ENCODE data around the gene ACP7. TPM values are rescaled to one million over a fixed set of nuclear protein-coding genes. Genes with fewer than 3 reads are reported as not detected.
A peak's percentile ranks its signal among the peaks of the same experiment; 100 is the strongest.

ACP7 gene
- polyA plus RNA-seq, 1 of the 3 experiments (the other 2 are of a cell fraction): 0.36 TPM

GRCh38 chr19:39077323-39077722 lies 6.8 kb upstream of the ACP7 start:
- H3K27me3 ChIP-seq (ENCODE audit: insufficient read depth): no peaks in the 10 kb centered on the region
- peaks cover 0 to 18% of the 10 kb centered on the region in 2 experiments; a peak in 1 of 4 replicates for H3K4me1 ChIP-seq (ENCODE audit: control insufficient read depth in 1 of 2, insufficient read depth in 2 of 2, low read depth in 1 of 2, low read length in 1 of 2)
- H3F3A ChIP-seq (replicated peaks; ENCODE audit: insufficient read depth): peaks cover 33% of the 10 kb centered on the region
- POLR2A ChIA-PET: no interaction called here
- no peak overlapping the region for H3K4me3 ChIP-seq (ENCODE audit: low read depth in 2 of 2, low read length in 1 of 2)
- H3K36me3 ChIP-seq (replicated peaks in 1 of 2; ENCODE audit: control insufficient read depth in 1 of 2, insufficient read depth in 2 of 2, low read length in 1 of 2): no peaks in the 10 kb centered on the region
- H3K9me2 ChIP-seq: no peaks in the 10 kb centered on the region
- no peak overlapping the region for H2AFZ ChIP-seq (ENCODE audit: low read depth)
- TF ChIP-seq ZBTB33 (IDR thresholded peaks at IDR 0.05; ENCODE audit: borderline replicate concordance, low read depth): no peak
- H4K20me1 ChIP-seq (ENCODE audit: insufficient read depth): no peaks in the 10 kb centered on the region
- no peak overlapping the region for H3K27ac ChIP-seq (ENCODE audit: low read depth in 2 of 2, low read length in 1 of 2)
- no peak overlapping the region for H3K4me2 ChIP-seq
- no peak overlapping the region for H3K9ac ChIP-seq
- no peak for DNase-seq
- no peaks in the 10 kb centered on the region for H3K9me3 ChIP-seq
- 48% methylated on average over 11 of the region's 11 CpGs for WGBS (ENCODE audit: low lambda C conversion rate)
- CTCF ChIA-PET: interaction anchor here (1.5 kb wide), 1 partner anchor 13 kb away, joined by 3 read pairs; no protein-coding TSS in a partner anchor
- H3K79me2 ChIP-seq (ENCODE audit: insufficient read depth): no peaks in the 10 kb centered on the region

- no peaks in the 10 kb centered on the region for H3K27me3 ChIP-seq (ENCODE audit: insufficient read depth)
- no peaks in the 10 kb centered on the region for H3K36me3 ChIP-seq (replicated peaks in 1 of 2; ENCODE audit: control insufficient read depth in 1 of 2, insufficient read depth in 2 of 2, low read length in 1 of 2)
- H3K79me2 ChIP-seq (ENCODE audit: insufficient read depth): no peaks in the 10 kb centered on the region
- H3K9ac ChIP-seq: peak overlapping the region; percentile 56; the same call in 1 of the 2 replicates
- no peaks in the 10 kb centered on the region for H3K9me2 ChIP-seq
- WGBS (ENCODE audit: low lambda C conversion rate): 8% methylated on average over 7 of the region's 7 CpGs
- POLR2A ChIA-PET: no interaction called here
- no peaks in the 10 kb centered on the region for H3K9me3 ChIP-seq
- peak overlapping the region; percentile 68; the same call in 1 of the 2 replicates for H3K4me2 ChIP-seq
- peak overlapping the region in 1 of 2 experiments; percentile 93; a peak in 2 of 4 replicates for H3K27ac ChIP-seq (ENCODE audit: low read depth in 2 of 2, low read length in 1 of 2)
- no peaks in the 10 kb centered on the region for H4K20me1 ChIP-seq (ENCODE audit: insufficient read depth)
- DNase-seq: no peak
- H2AFZ ChIP-seq (ENCODE audit: low read depth): peak overlapping the region; percentile 35
- CTCF ChIA-PET: interaction anchor here (0.9 to 2.2 kb wide), 5 partner anchors 12 to 116 kb away, joined by 3 to 8 read pairs (median 3); no protein-coding TSS in a partner anchor
- peaks cover 4 to 10% of the 10 kb centered on the region in 2 experiments; a peak in 2 of 4 replicates for H3K4me1 ChIP-seq (ENCODE audit: control insufficient read depth in 1 of 2, insufficient read depth in 2 of 2, low read depth in 1 of 2, low read length in 1 of 2)
- H3F3A ChIP-seq (replicated peaks; ENCODE audit: insufficient read depth): peaks cover 27% of the 10 kb centered on the region
- H3K4me3 ChIP-seq (ENCODE audit: low read depth in 2 of 2, low read length in 1 of 2): peak overlapping the region in 1 of 2 experiments; percentile 18; a peak in 1 of 4 replicates
- TF ChIP-seq NRF1 (IDR thresholded peaks at IDR 0.05; ENCODE audit: low read depth, low read length) (no peak), ZBTB33 (IDR thresholded peaks at IDR 0.05; ENCODE audit: borderline replicate concordance, low read depth) (0 out of 2 replicates have a peak, but pooled peaks have one; percentile 53), EZH2phosphoT487 (IDR thresholded peaks at IDR 0.05; ENCODE audit: borderline replicate concordance, low read depth) (no peak), MAX (IDR thresholded peaks at IDR 0.05; ENCODE audit: low read depth) (peak; percentile 53; the same call in 1 of the 2 replicates), EP300 (IDR thresholded peaks at IDR 0.05; ENCODE audit: borderline replicate concordance in 1 of 2, low read depth in 1 of 2, low read length in 1 of 2) (peak in 1 of 2 experiments; percentile 84; a peak in 1 of 4 replicates), MXI1 (IDR thresholded peaks at IDR 0.05; ENCODE audit: low read depth, low read length) (no peak), FOSL2 (IDR thresholded peaks at IDR 0.05; ENCODE audit: borderline replicate concordance, low read depth) (peak; percentile 90), CTCF (IDR thresholded peaks at IDR 0.05) (no peak), SMC3 (IDR thresholded peaks at IDR 0.05; ENCODE audit: low read depth, low read length) (no peak), FOXM1 (IDR thresholded peaks at IDR 0.05; ENCODE audit: low read depth) (0 out of 2 replicates have a peak, but pooled peaks have one; percentile 56), REST (IDR thresholded peaks at IDR 0.05; ENCODE audit: low read depth, low read length) (no peak), USF1 (IDR thresholded peaks at IDR 0.05; ENCODE audit: borderline replicate concordance, low read depth) (no peak)
These were observed 5.5 kb upstream of the ACP7 start for GRCh38 chr19:39078436-39079200.
